ENCODE data around the gene WIPI1. TPM values are rescaled to one million over a fixed set of nuclear protein-coding genes. Genes with fewer than 3 reads are reported as not detected.

WIPI1 gene
- total and polyA plus RNA-seq, 12 donors: 46.6 to 201 (median 116) TPM

DNA sequence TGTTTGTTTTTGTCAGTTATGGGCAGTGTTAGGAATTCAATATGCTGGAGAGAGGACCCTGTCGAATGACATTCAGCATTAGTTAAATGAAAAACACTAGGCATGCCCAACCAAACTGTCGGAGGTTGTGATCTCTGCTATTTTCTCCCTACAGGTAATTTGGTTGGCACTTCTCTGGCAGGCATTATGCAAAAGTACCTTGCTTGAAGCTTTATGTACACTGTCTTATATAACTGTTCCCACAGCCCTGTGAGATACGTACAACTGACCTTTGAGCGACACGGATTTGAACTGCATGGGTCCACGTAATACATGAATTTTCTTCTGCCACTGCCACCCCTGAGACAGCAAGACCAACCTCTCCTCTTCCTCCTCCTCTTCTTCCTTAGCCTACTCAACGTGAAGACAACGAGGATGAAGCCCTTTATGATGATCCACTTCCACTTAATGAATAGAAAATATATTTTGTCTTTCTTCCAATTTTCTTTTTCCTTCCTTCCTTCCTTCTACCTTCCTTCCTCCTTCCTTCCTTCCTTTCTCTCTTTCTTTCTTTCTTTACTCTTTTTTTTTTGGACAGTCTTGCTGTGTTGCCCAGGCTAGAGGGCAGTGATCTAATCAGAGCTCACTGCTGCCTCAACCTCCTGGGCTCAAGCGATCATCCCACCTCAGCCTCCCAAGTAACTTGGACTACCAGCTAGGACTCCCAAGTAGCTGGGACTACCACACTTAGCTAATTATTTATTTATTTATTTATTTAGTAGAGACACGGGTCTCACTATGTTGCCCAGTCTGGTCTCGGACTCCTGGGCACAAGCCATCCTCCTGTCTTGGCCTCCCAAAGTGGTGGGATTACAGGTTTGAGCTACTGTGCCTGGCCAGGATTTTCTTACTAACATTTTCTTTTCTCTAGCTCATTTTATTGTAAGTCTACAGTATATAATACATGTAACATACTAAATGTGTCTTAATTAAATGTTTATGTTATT is 77.3 kb downstream of the WIPI1 start:
- TF ChIP-seq, protein P1, sequence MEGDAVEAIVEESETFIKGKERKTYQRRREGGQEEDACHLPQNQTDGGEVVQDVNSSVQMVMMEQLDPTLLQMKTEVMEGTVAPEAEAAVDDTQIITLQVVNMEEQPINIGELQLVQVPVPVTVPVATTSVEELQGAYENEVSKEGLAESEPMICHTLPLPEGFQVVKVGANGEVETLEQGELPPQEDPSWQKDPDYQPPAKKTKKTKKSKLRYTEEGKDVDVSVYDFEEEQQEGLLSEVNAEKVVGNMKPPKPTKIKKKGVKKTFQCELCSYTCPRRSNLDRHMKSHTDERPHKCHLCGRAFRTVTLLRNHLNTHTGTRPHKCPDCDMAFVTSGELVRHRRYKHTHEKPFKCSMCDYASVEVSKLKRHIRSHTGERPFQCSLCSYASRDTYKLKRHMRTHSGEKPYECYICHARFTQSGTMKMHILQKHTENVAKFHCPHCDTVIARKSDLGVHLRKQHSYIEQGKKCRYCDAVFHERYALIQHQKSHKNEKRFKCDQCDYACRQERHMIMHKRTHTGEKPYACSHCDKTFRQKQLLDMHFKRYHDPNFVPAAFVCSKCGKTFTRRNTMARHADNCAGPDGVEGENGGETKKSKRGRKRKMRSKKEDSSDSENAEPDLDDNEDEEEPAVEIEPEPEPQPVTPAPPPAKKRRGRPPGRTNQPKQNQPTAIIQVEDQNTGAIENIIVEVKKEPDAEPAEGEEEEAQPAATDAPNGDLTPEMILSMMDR (IDR thresholded peaks at IDR 0.05): no peak

GRCh38 chr17:68379177-68379510 is 78.2 kb downstream of the WIPI1 start:
- no peak for DNase-seq
- no peak for ATAC-seq
- intact Hi-C loops (cut with DNase I): loop anchor here in 1 of 10 donors (5.0 kb wide), 1 partner anchor 87 kb away; the partner anchor contains the start of genes ARSG and SLC16A6
- TF ChIP-seq, protein P1 (IDR thresholded peaks at IDR 0.05): no peak
- no peaks in the 10 kb centered on the region for H3K36me3 ChIP-seq
- H3K27me3 ChIP-seq: no peaks in the 10 kb centered on the region
- no peaks in the 10 kb centered on the region for H3K9me3 ChIP-seq
- H3K4me3 ChIP-seq: no peak overlapping the region
- peaks cover 18 to 67% (median 44%) of the 10 kb centered on the region in 9 donors for H3K4me1 ChIP-seq
- peak overlapping the region; percentile 87 to 100 (median 94) for H3K27ac ChIP-seq
- 62 to 65% methylated on average over 3 of the region's 3 CpGs for WGBS, 2 donors

More for the DNA sequence above, 77.3 kb downstream of the WIPI1 start:
- no peaks in the 10 kb centered on the region for H3K9me3 ChIP-seq
- WGBS, 2 donors: 91 to 93% methylated on average over 11 of the region's 11 CpGs
- peak overlapping the region; percentile 87 to 100 (median 94) for H3K27ac ChIP-seq
- no peaks in the 10 kb centered on the region for H3K36me3 ChIP-seq
- no peak overlapping the region for H3K4me3 ChIP-seq
- intact Hi-C loops (cut with DNase I): loop anchor here in 2 of 10 donors (5.0 kb wide), 1 partner anchor 88 kb away; the partner anchor contains the start of genes ARSG (in 2 of the 2) and SLC16A6 (in 2 of the 2)
- ATAC-seq (no peak), DNase-seq (no peak)
- peaks cover 18 to 75% (median 52%) of the 10 kb centered on the region in 9 donors for H3K4me1 ChIP-seq
- no peaks in the 10 kb centered on the region for H3K27me3 ChIP-seq

DNA sequence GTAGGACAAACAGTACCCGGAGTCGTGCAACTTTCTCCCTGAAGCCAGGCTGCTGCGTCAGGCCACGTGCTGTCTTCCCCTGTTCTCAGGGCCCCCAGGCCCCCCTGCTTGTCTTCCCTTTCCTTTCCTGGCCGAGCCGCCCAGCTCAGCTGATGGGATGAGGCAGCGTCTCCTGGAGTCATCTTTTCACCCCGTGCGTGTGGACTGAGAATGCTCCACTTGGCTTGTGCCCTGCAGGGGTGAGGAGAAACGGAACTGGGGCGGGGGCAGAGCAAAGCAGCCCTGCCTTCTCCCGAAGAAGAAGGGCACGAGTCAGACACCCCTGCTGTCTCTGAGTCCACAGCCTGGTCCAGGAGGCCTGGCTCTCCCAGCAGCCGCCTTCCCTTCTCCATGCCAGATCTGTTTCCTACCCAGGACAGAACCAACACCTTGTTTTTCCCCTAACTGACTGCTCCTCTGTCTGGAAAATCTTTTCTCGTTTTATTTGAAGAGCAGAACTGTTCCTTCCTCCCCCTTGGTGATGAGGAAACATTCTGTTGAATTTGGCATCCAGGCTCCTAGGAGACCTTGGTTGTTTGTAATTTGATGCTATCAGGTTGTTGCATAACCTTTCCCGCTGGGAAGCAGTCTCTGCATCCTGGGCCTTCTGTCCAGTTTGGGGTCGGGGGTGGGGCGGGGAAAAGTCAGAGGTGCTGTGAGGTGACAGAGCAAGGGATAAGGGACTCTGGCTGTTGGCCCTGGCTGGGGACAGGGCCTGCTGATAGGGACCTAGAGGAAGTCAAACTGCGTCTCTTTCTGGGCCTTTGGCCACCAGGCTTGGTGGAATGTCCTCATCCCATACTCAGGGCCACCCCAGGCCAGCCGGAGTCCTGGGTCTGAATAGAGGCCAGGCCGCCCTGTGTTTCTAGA is 78.8 kb downstream of the WIPI1 start:
- peak overlapping the region in 6 of 10 donors; percentile 11 to 36 (median 18) for H3K4me3 ChIP-seq
- WGBS, 2 donors: 7% methylated on average over 21 of the region's 21 CpGs
- TF ChIP-seq, protein P1 (IDR thresholded peaks at IDR 0.05): no peak
- no peaks in the 10 kb centered on the region for H3K9me3 ChIP-seq
- H3K27ac ChIP-seq: peak overlapping the region; percentile 87 to 100 (median 94)
- no peaks in the 10 kb centered on the region for H3K36me3 ChIP-seq
- intact Hi-C loops (cut with DNase I): loop anchor here in 1 of 10 donors (5.0 kb wide), 1 partner anchor 86 kb away; the partner anchor contains the start of genes ARSG and SLC16A6
- H3K27me3 ChIP-seq: no peaks in the 10 kb centered on the region
- peak; percentile 92 for DNase-seq
- ATAC-seq: peak; percentile 89 to 96 (median 94)
- peaks cover 18 to 61% (median 40%) of the 10 kb centered on the region in 9 donors for H3K4me1 ChIP-seq

Measured in heart right ventricle (tissue), 16 donors.